Muscle of arm (tissue), 12 donors: ENCODE measurements around the gene IFITM10. TPM values are rescaled to one million over a fixed set of nuclear protein-coding genes. Genes with fewer than 3 reads are reported as not detected.
"Not testable (repeated sequence)": the region's sequence is repeated elsewhere in the genome, so short reads cannot be mapped to it uniquely, and the experiment has no call there.

Experiments
- DNase-seq: peaks from one replicate; pipeline ENCODE4 v3.0.0-alpha.2; 2013
- polyA plus RNA-seq, 12 donors: library from polyadenylated mRNA; unstranded; fragments of 120-200 nt; gene quantifications; one replicate each; pipeline ENCODE4 v1.2.1, GENCODE V29; 2013; ENCODE audit not compliant: insufficient read length in 12 of 12

IFITM10 gene
- polyA plus RNA-seq, 12 donors: 0.06 to 0.36 (median 0.17) TPM; not detected in 3

GRCh38 chr11:1692708-1693326 lies 57.6 kb downstream of the IFITM10 start:
- no peak for DNase-seq

GRCh38 chr11:1691878-1692707 lies 58.3 kb downstream of the IFITM10 start:
- DNase-seq: no peak

GRCh38 chr11:1691026-1691877 lies 59.1 kb downstream of the IFITM10 start:
- DNase-seq: no peak

GRCh38 chr11:1690167-1691025 lies 60.0 kb downstream of the IFITM10 start:
- DNase-seq: no peak

GRCh38 chr11:1689250-1690166 lies 60.9 kb downstream of the IFITM10 start:
- DNase-seq: not testable (repeated sequence)

GRCh38 chr11:1688336-1688947 lies 62.0 kb downstream of the IFITM10 start:
- not testable (repeated sequence) for DNase-seq

- DNase-seq: not testable (repeated sequence)
These were observed 64.2 kb downstream of the IFITM10 start for GRCh38 chr11:1686220-1686619.

GRCh38 chr11:1684886-1685874 lies 65.2 kb downstream of the IFITM10 start:
- not testable (repeated sequence) for DNase-seq

- DNase-seq: not testable (repeated sequence)
These were observed 66.4 kb downstream of the IFITM10 start for GRCh38 chr11:1683904-1684572.

GRCh38 chr11:1683216-1683615 lies 67.2 kb downstream of the IFITM10 start:
- not testable (repeated sequence) for DNase-seq

Other genes with a start within 250 kb of the IFITM10 start
- 10 to 100 TPM in 11 of 12 donors, not detected in 1; 10.2 to 33.0 (median 17.7) TPM for gene DUSP8, start 178.3 kb downstream of the IFITM10 start, polyA plus RNA-seq
- 1 to 10 TPM in 5 of 12 donors, under 1 TPM in 3, not detected in 4; 0.55 to 2.2 (median 1.4) TPM for gene KRTAP5-1, start 165.3 kb downstream of the IFITM10 start, polyA plus RNA-seq
- under 1 TPM in 1 of 12 donors, not detected in 11; 0.23 TPM for gene KRTAP5-2, start 152.3 kb downstream of the IFITM10 start, polyA plus RNA-seq
- gene KRTAP5-3, start 142.1 kb downstream of the IFITM10 start, polyA plus RNA-seq: not detected
- gene KRTAP5-4, start 128.5 kb downstream of the IFITM10 start, polyA plus RNA-seq: not detected
- not detected for gene KRTAP5-5, start 120.8 kb downstream of the IFITM10 start, polyA plus RNA-seq
- under 1 TPM in 6 of 12 donors, not detected in 6; 0.36 to 0.82 (median 0.46) TPM for gene KRTAP5-6, start 53.4 kb downstream of the IFITM10 start, polyA plus RNA-seq
- 100 to 1,000 TPM in 3 of 12 donors, 10 to 100 TPM in 8, not detected in 1; 54.4 to 118 (median 79.9) TPM for gene CTSD, start 13.3 kb upstream of the IFITM10 start, polyA plus RNA-seq
- gene SYT8, start 84.4 kb upstream of the IFITM10 start, polyA plus RNA-seq: 1 to 10 TPM in 3 of 12 donors, under 1 TPM in 7, not detected in 2; 0.20 to 4.9 (median 0.62) TPM
- gene TNNI2, start 88.4 kb upstream of the IFITM10 start, polyA plus RNA-seq: 1,000 to 10,000 TPM; 1,241 to 4,224 (median 1,990) TPM
- gene LSP1, start 102.5 kb upstream of the IFITM10 start, polyA plus RNA-seq: 10 to 100 TPM in 11 of 12 donors, not detected in 1; 18.6 to 79.7 (median 52.5) TPM
- 1 to 10 TPM in 10 of 12 donors, not detected in 2; 1.1 to 6.9 (median 2.9) TPM for gene PRR33, start 141.3 kb upstream of the IFITM10 start, polyA plus RNA-seq
- gene TNNT3, start 169.1 kb upstream of the IFITM10 start, polyA plus RNA-seq: 1,000 to 10,000 TPM; 2,865 to 9,652 (median 5,402) TPM
- gene MRPL23, start 196.7 kb upstream of the IFITM10 start, polyA plus RNA-seq: 100 to 1,000 TPM in 2 of 12 donors, 10 to 100 TPM in 9, not detected in 1; 47.4 to 119 (median 73.6) TPM
- over 10,000 TPM in 9 of 12 donors, 1,000 to 10,000 TPM in 3; 9,391 to 57,495 (median 10,764) TPM for gene H19, start 247.2 kb upstream of the IFITM10 start, polyA plus RNA-seq